Esophagus squamous epithelium (tissue), 5 donors: Measurements from ENCODE around the gene BUD31. TPM values are rescaled to one million over a fixed set of nuclear protein-coding genes. Genes with fewer than 3 reads are reported as not detected.
A peak's percentile ranks its signal among the peaks of the same experiment; 100 is the strongest.

Source experiments
- DNase-seq: peaks from one replicate; lab custom pipeline; 2025; lab: John Stamatoyannopoulos, UW
- H3K27ac ChIP-seq, 4 donors: fragments of 200-600 bp; sonication (generic); one replicate each; pipeline ENCODE4 v1.5.1; 2016 to 2019; ENCODE audit warnings: mild to moderate bottlenecking in 1 of 4
- H3K27me3 ChIP-seq, 4 donors: fragments of 200-600 bp; sonication (generic); 1 replicate in 3 of 4; 2 replicates in 1 of 4; pipeline versions ENCODE4 v1.5.1 to v1.6.0; 2017 to 2021; ENCODE audit warnings: antibody characterized with exemption in 1 of 4
- H3K36me3 ChIP-seq, 3 donors: fragments of 200-600 bp; sonication (generic); one replicate each; pipeline ENCODE4 v1.5.1; 2016 to 2019
- H3K4me1 ChIP-seq, 3 donors: fragments of 200-600 bp; sonication (generic); one replicate each; pipeline ENCODE4 v1.5.1; 2017 to 2019
- H3K4me3 ChIP-seq, 4 donors: fragments of 200-600 bp; sonication (generic); 1 replicate in 3 of 4; 2 replicates in 1 of 4; pipeline ENCODE4 v1.5.1; 2016 to 2019; ENCODE audit warnings: mild to moderate bottlenecking in 2 of 4, moderate library complexity in 1 of 4
- H3K9me3 ChIP-seq, 3 donors: fragments of 200-600 bp; sonication (generic); one replicate each; pipeline ENCODE4 v1.5.1; 2016 to 2019
- CTCF ChIP-seq, 6 experiments: fragments of 450-650 bp in 4 of 6; fragments of 200-600 bp in 2 of 6; sonication (generic) in 2 of 6; IDR thresholded peaks; one replicate each; pipeline ENCODE4 v1.5.1; 2016 to 2019; ENCODE audit warnings: antibody characterized with exemption in 6 of 6, mild to moderate bottlenecking in 4 of 6, moderate library complexity in 4 of 6
- POLR2A ChIP-seq, 4 donors: fragments of 450-650 bp; IDR thresholded peaks; one replicate each; pipeline ENCODE4 v1.6.1; 2017; ENCODE audit warnings: antibody characterized with exemption in 4 of 4, mild to moderate bottlenecking in 4 of 4, moderate library complexity in 3 of 4
- WGBS, 2 donors: methylation state at CpG; one replicate each; pipeline ENCODE4 v1.1.5; 2018; 5-methylcytosine and 5-hydroxymethylcytosine counted together
- intact Hi-C: fragments of 100-400 bp; cut with DNase I; formaldehyde crosslinking; loops from one replicate; pipeline ENCODE4 v1.15.0; 2022
- total RNA-seq, 4 donors: library from RNA; depleted of rRNA; stranded (reverse); fragments of >200 nt; gene quantifications; one replicate each; pipeline ENCODE4 v1.1.0, GENCODE V29; 2016
- donor health status: DM: yes; HTN: yes; CAD: no.

BUD31 gene
- total RNA-seq, 4 donors from 2014 or later, result 46.9 to 59.1 (median 55.9) TPM

GRCh38 chr7:99365318-99366141 is 43.2 kb upstream of the BUD31 start:
- Histone ChIP-seq H3K9me3 (no peaks in the 10 kb centered on the region), H3K4me3 (no peak overlapping the region), H3K36me3 (peaks cover 0 to 79% (median 49%) of the 10 kb centered on the region in 3 donors), H3K4me1 (peaks cover 0 to 30% (median 0%) of the 10 kb centered on the region in 3 donors), H3K27me3 (no peaks in the 10 kb centered on the region), H3K27ac (peak overlapping the region in 2 of 4 donors; percentile 2 to 62)
- no peak for DNase-seq
- intact Hi-C loops, result loop anchor here (5.0 kb wide), 1 partner anchor 47 kb away; no protein-coding TSS in a partner anchor
- 72 to 81% methylated on average over 15 to 17 of the region's 17 CpGs for WGBS, 2 donors
- TF ChIP-seq POLR2A (IDR thresholded peaks at IDR 0.05) (no peak), CTCF (IDR thresholded peaks at IDR 0.05) (peak; percentile 55 to 73 (median 60))

- Histone ChIP-seq H3K4me1 (peaks cover 0 to 30% (median 0%) of the 10 kb centered on the region in 3 donors), H3K27ac (peak overlapping the region in 2 of 4 donors; percentile 25 to 62), H3K4me3 (no peak overlapping the region), H3K36me3 (peaks cover 0 to 68% (median 43%) of the 10 kb centered on the region in 3 donors), H3K9me3 (no peaks in the 10 kb centered on the region), H3K27me3 (no peaks in the 10 kb centered on the region)
- intact Hi-C loops, result loop anchor here (5.0 kb wide), 1 partner anchor 46 kb away; no protein-coding TSS in a partner anchor
- WGBS, 2 donors, result 68 to 82% methylated on average over 9 to 11 of the region's 11 CpGs
- TF ChIP-seq POLR2A (IDR thresholded peaks at IDR 0.05) (no peak), CTCF (IDR thresholded peaks at IDR 0.05) (no peak)
- no peak for DNase-seq
Measured at GRCh38 chr7:99366646-99367045, 42.1 kb upstream of the BUD31 start.

GRCh38 chr7:99368750-99369389 is 39.9 kb upstream of the BUD31 start:
- peaks cover 0 to 46% (median 27%) of the 10 kb centered on the region in 3 donors for H3K36me3 ChIP-seq
- TF ChIP-seq CTCF (IDR thresholded peaks at IDR 0.05) (no peak), POLR2A (IDR thresholded peaks at IDR 0.05) (no peak)
- peaks cover 0 to 48% (median 0%) of the 10 kb centered on the region in 3 donors for H3K4me1 ChIP-seq
- H3K4me3 ChIP-seq, result no peak overlapping the region
- WGBS, 2 donors, result 84 to 97% methylated on average over 7 to 8 of the region's 13 CpGs
- no peaks in the 10 kb centered on the region for H3K27me3 ChIP-seq
- H3K9me3 ChIP-seq, result no peaks in the 10 kb centered on the region
- DNase-seq, result no peak
- peak overlapping the region in 1 of 4 donors; percentile 35 for H3K27ac ChIP-seq
- intact Hi-C loops, result loop anchor here (5.0 kb wide), 1 partner anchor 43 kb away; no protein-coding TSS in a partner anchor

GRCh38 chr7:99369767-99370391 is 38.9 kb upstream of the BUD31 start:
- intact Hi-C loops, result loop anchor here (5.0 kb wide), 1 partner anchor 42 kb away; no protein-coding TSS in a partner anchor
- H3K36me3 ChIP-seq, result peaks cover 0 to 36% (median 20%) of the 10 kb centered on the region in 3 donors
- H3K9me3 ChIP-seq, result no peaks in the 10 kb centered on the region
- peaks cover 0 to 59% (median 0%) of the 10 kb centered on the region in 3 donors for H3K4me1 ChIP-seq
- WGBS, 2 donors, result 41 to 45% methylated on average over 7 to 9 of the region's 9 CpGs
- H3K4me3 ChIP-seq, result no peak overlapping the region
- DNase-seq, result no peak
- no peaks in the 10 kb centered on the region for H3K27me3 ChIP-seq
- TF ChIP-seq CTCF (IDR thresholded peaks at IDR 0.05) (no peak), POLR2A (IDR thresholded peaks at IDR 0.05) (no peak)
- peak overlapping the region in 1 of 4 donors; percentile 10 for H3K27ac ChIP-seq
